DMS153 treated with DMSO at 0.1 percent for 48 hours (cell line): ENCODE measurements around the gene UBE3D.
"Not testable (repeated sequence)": the region's sequence is repeated elsewhere in the genome, so short reads cannot be mapped to it uniquely, and the experiment has no call there.

Experiments
- DNase-seq: peaks from one replicate; lab custom pipeline; 2025; ENCODE audit not compliant: unreplicated experiment; lab: John Stamatoyannopoulos, UW

UBE3D gene

GRCh38 chr6:82915666-82916065, 150.0 kb downstream of the UBE3D start:
- DNase-seq, result no peak

DNA sequence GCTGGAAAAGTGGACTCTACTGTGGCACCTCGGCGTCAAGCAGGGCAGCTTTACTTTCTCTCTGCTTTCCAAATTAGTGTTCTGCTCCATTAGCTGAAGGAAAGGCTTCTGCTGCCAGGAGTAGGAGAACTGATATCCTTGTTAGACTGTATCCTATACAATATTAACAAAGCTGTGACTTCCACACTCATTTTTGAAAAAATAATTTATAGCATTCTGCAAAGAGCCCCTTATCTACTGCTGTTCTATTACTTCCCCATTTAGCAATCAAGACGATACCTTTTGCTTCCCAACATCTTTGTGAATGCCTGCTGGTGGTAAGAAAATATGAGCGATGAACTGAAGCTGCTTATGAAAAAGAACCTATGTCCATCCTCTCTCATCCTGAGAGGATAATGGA, 151.1 kb downstream of the UBE3D start:
- DNase-seq, result no peak

- no peak for DNase-seq
Measured at GRCh38 chr6:82910820-82911219, 154.8 kb downstream of the UBE3D start.

- no peak for DNase-seq
Measured at GRCh38 chr6:82910395-82910794, 155.2 kb downstream of the UBE3D start.

GRCh38 chr6:82909551-82909950, 156.1 kb downstream of the UBE3D start:
- no peak for DNase-seq

GRCh38 chr6:82908661-82909060, 157.0 kb downstream of the UBE3D start:
- no peak for DNase-seq

- DNase-seq, result no peak
Measured at GRCh38 chr6:82906951-82907350, 158.7 kb downstream of the UBE3D start.

DNA sequence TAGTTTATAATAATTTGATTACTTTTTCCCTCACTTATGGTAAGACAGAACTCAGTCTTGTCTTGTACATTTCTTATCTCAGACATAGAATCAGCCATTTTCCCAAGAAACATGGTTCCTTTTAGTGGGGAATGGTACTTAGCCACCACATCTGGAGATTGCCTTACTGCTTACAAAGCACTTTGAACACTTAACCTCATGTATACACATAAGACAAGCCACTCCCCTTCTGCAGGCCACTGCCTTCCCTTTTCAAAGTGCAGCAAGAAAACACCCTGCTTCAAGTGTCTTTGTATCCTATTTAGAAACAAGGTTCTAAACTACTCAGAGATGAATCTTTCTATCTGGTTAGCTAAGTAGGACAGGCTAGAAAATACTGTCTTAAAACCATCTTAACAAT, 159.2 kb downstream of the UBE3D start:
- DNase-seq, result no peak

DNA sequence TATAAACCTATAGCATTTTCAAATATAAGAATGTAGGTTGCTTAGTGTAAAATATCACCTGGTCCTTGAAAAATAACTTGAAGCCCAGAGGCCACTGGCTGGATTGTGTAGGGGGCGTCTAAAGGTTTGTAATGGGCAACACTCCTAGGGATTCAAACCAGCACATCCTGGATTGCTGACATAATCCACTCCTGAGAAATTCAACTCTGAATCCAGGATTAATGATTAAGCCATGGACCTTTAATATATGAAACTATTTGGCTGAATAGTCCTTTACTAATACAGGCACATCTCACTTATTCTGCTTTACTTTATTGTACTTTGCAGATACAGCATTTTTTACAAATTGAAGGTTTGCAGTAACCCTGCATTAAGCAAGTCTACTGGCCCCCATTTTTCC, 160.8 kb downstream of the UBE3D start:
- DNase-seq, result no peak

DNA sequence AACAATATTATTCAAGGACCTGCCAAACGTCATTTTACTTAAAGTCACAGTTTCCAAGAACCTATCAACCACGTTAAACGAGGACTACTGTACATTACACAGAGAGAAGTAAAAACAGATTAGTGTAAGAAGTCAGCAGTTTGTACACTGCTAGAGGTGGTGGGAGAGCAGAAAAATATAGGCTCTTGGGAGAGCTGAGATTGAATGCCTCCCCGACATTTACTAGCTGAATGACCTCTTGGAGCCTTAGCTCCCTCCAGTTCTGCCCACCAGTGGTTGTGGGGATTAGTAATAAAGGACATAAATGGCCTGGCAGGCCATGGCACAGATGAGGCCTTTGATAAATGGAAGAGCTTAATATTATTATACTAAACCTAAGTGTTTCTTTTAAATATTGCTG, 161.4 kb downstream of the UBE3D start:
- no peak for DNase-seq

- DNase-seq, result no peak
Measured at GRCh38 chr6:82902290-82902689, 163.4 kb downstream of the UBE3D start.

GRCh38 chr6:82894653-82895259, 170.9 kb downstream of the UBE3D start:
- DNase-seq, result no peak

DNA sequence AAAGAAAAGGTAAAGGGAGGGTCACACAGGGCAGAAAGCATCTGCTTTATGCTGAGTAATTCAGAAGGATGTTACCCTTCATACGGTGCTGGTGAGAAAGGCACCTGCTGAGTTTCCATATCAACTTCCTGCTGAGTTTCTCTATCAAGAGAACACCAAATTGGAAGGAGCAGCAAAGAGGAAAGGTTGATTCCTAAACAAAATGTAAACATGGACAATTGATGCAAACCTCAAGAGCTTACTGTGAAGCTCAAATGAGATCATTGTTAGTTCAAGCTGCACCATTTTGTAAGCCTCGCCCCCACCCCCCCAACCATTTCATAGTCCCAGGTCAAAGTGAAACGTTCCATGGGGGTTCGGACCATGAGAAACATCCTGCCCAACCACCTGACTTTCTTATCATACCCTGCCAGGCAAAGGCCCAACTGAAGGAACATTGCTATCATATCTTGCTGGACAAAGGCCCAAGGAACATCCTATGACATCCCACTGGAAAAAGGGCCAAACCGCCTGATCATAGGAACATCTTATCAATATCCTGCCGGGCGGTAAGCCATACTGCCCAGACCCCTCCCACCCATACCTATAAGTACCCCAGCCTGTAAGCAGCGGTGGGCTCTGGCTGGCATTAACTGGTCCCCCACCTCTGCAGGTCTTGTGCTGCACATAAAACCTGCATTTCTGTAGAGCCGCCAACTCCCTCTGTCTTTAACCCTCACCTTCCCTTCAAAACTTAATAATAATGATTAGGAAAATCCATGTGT, 171.6 kb downstream of the UBE3D start:
- no peak for DNase-seq

GRCh38 chr6:82891503-82891902, 174.1 kb downstream of the UBE3D start:
- not testable (repeated sequence) for DNase-seq

GRCh38 chr6:82891076-82891475, 174.6 kb downstream of the UBE3D start:
- no peak for DNase-seq

DNA sequence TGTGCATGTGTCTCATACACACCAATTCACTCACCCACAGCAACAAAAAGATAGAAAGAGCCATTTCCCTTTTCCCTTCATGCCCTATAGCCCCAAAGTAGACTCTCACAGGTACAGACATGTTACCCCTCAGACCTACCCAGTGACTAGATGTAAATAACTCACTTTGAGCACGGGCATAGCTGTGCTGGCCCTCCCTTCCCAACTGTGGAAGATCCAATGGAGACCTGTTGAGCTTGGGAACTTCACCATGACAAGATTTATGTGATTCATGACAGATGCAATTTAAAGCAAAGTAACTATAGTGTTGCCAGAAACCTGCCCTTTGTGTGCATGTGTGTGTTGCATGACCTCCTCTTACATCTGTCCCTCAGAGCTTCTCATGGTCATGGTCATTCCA, 175.4 kb downstream of the UBE3D start:
- DNase-seq, result no peak

- DNase-seq, result no peak
Measured at GRCh38 chr6:82889143-82889542, 176.5 kb downstream of the UBE3D start.

DNA sequence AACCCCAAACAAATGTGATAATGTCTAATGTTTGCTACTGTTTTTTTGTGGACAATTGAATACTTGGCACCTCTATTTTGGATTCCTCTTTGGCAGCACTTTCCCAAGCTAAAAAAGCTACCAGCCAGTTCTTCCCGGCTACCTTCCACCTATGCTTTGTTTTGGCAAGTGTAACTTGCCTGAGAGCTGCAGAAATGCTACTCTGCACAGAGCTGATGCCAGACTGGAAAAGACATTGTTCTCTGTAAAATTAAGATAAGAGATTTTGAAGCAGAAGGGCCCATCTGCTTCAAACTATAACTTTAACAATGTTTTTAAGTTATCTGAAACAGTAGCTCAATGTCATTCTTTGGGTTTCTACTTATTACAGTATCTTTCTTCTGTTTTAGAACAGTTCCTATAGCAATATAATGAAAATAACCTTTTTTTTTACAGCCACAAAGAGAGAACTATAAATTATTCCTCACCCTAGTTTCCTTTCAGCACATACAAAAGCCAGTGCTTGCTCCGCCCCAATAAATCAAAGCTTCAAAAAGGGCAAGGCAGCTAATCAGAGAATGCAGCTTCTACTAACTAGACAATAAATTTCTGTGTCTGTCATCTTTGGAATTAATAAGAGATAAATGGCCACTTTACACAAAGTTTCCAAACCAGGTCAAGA, 183.1 kb downstream of the UBE3D start:
- no peak for DNase-seq

DNA sequence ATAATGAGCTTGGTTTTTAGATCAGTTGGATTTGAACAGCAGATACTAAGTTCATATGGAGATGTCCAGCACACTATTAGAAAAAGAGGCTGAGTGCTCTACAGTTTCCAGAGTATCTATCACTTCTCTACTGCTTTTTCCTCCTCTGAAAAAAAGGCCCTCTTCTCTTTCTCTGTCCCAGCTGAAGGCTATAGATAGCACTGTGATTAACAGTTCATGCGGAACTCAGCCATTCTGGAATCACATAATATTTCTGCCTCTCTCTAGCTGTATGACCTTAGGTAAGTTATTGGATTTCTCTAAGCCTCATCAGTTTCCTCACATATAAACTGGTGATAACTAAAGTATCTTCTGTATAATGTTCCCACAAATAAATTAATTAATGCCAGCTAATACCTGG, 184.1 kb downstream of the UBE3D start:
- no peak for DNase-seq

DNA sequence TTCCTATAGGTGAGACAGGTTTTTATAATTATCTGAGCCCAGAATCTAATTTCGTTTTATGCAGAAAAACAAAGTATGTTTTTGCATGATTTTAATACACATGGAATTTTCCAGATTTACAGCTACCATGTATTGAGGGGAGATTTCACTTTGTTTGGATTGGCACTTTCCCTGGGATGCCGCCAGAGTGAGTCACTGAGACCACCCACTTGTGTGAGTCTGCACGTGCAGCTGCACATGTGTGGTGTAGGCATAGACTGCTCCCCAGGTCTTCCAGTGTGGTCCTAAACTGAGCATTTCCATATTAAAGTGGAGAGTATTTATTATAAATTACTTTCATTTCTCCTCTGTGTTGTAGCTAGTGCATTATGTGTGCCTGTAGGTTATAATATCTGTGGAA, 186.8 kb downstream of the UBE3D start:
- no peak for DNase-seq

DNA sequence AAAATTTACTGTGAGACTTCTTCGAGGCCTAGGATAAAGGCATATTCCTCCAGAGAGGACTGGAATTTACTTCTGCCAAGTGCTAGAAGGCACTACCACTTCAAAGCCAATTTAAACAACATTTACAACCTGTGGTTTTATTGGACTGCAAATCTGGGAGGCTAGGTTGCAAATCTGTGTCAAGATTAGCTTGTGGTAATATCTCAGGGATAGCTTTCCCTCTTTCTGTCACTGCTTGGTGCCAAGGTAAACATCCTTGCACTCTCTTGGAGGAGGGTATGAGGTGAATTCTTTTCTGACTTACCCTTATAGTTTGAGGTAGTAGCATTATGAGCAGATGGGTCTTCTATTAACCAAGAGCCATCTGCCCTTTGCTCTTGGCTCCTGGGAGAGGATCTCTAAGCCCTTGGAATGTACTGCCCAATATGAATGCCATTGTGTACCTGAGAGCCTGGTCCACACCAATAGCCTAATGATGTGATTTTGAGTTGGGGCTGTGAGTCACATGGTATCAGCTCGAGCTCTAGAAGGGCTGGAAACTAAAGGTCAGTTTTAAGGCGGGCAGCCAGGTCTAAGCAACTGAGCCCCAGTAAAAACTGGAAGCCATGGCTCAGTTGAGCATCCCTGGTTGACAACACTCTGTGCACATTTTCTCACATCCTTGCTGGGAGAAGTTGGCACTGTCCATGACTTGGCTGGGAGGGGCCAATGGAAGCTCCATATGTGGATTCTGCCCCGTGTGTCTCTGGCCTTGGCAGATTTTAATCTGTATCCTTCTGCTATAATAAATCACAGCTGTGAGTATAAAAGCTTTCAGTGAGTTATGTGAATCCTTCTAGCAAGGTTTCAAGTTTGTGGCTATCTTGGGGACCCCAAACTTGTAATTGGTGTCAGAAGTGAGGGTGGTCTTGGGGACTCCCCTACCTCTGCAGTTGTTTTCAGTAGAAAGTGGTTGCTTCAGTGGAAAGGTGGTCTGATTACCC, 188.1 kb downstream of the UBE3D start:
- no peak for DNase-seq
